ENCODE measurements around the gene STXBP6. TPM values are rescaled to one million over a fixed set of nuclear protein-coding genes. Genes with fewer than 3 reads are reported as not detected.

The STXBP6 gene
- total RNA-seq, 2 donors from 2014 or later: 20.1 to 28.3 TPM

GRCh38 chr14:24820616-24821015 is 229.3 kb downstream of the STXBP6 start:
- WGBS, 2 donors: 68 to 71% methylated on average over 5 of the region's 5 CpGs
- intact Hi-C loops (cut with DNase I): no loop called here
- H3K27me3 ChIP-seq: no peaks in the 10 kb centered on the region

GRCh38 chr14:24818823-24819341 is 231.1 kb downstream of the STXBP6 start:
- no peak overlapping the region for H3K4me3 ChIP-seq
- intact Hi-C loops (cut with DNase I): no loop called here
- H3K27ac ChIP-seq: peak overlapping the region; percentile 83 to 98 (median 88)
- no peaks in the 10 kb centered on the region for H3K36me3 ChIP-seq (replicated peaks in 1 of 2; ENCODE audit: insufficient read depth in 1 of 2, low read depth in 2 of 2)
- H3K27me3 ChIP-seq: no peaks in the 10 kb centered on the region
- DNase-seq (no peak), ATAC-seq (no peak)
- 87% methylated on average over 13 of the region's 13 CpGs for WGBS, 2 donors
- no peak for TF ChIP-seq POLR2A (IDR thresholded peaks at IDR 0.05)
- no peak for TF ChIP-seq CTCF (IDR thresholded peaks at IDR 0.05)
- no peaks in the 10 kb centered on the region for H3K9me3 ChIP-seq
- H3K4me1 ChIP-seq: peaks cover 51% of the 10 kb centered on the region

More at GRCh38 chr14:24820616-24821015, 229.3 kb downstream of the STXBP6 start:
- no peak overlapping the region for H3K27ac ChIP-seq
- no peak for ATAC-seq
- no peaks in the 10 kb centered on the region for H3K9me3 ChIP-seq
- no peak for DNase-seq
- H3K4me3 ChIP-seq: no peak overlapping the region
- H3K36me3 ChIP-seq (replicated peaks in 1 of 2; ENCODE audit: insufficient read depth in 1 of 2, low read depth in 2 of 2): no peaks in the 10 kb centered on the region
- TF ChIP-seq POLR2A (IDR thresholded peaks at IDR 0.05) (no peak), CTCF (IDR thresholded peaks at IDR 0.05) (no peak)
- peaks cover 36% of the 10 kb centered on the region for H3K4me1 ChIP-seq

- DNase-seq: peak in 3 of 4 donors; percentile 31 to 50 (median 41)
- 24 to 27% methylated on average over 15 of the region's 15 CpGs for WGBS, 2 donors
- TF ChIP-seq CTCF (IDR thresholded peaks at IDR 0.05): no peak
- TF ChIP-seq POLR2A (IDR thresholded peaks at IDR 0.05): no peak
- no peak overlapping the region for H3K4me3 ChIP-seq
- H3K27ac ChIP-seq: peak overlapping the region; percentile 83 to 98 (median 88)
- peaks cover 58% of the 10 kb centered on the region for H3K4me1 ChIP-seq
- intact Hi-C loops (cut with DNase I): no loop called here
- peak; percentile 11 for ATAC-seq
- no peaks in the 10 kb centered on the region for H3K9me3 ChIP-seq
- no peaks in the 10 kb centered on the region for H3K27me3 ChIP-seq
- no peaks in the 10 kb centered on the region for H3K36me3 ChIP-seq (replicated peaks in 1 of 2; ENCODE audit: insufficient read depth in 1 of 2, low read depth in 2 of 2)
These were observed 231.7 kb downstream of the STXBP6 start for GRCh38 chr14:24818058-24818822.

GRCh38 chr14:24817212-24818057 is 232.5 kb downstream of the STXBP6 start:
- no peak for TF ChIP-seq POLR2A (IDR thresholded peaks at IDR 0.05)
- peak in 2 of 7 experiments; percentile 4 to 19 for TF ChIP-seq CTCF (IDR thresholded peaks at IDR 0.05)
- Histone ChIP-seq H3K4me3 (no peak overlapping the region), H3K27me3 (no peaks in the 10 kb centered on the region), H3K27ac (peak overlapping the region; percentile 83 to 98 (median 88)), H3K4me1 (peaks cover 62% of the 10 kb centered on the region), H3K9me3 (no peaks in the 10 kb centered on the region), H3K36me3 (replicated peaks in 1 of 2; ENCODE audit: insufficient read depth in 1 of 2, low read depth in 2 of 2) (no peaks in the 10 kb centered on the region)
- WGBS, 2 donors: 17 to 21% methylated on average over 11 of the region's 11 CpGs
- intact Hi-C loops (cut with DNase I): no loop called here
- peak; percentile 82 to 93 (median 84) for DNase-seq
- peak; percentile 83 for ATAC-seq

All from body of pancreas (tissue), 4 donors.